SK-N-SH treated with all-trans-retinoic acid at 6 μM for 48 hours (cell line): Measurements from ENCODE around the gene P3H3.

Experiments
- ATAC-seq: fragments of 200-7000 bp; cut with Tn5 transposase; 3 replicates; pipeline ENCODE4 v1.9.1; 2020; ENCODE audit warnings: mild to moderate bottlenecking, moderate library complexity
- ARNTL ChIP-seq: fragments of 450-650 bp; formaldehyde crosslinking; IDR thresholded peaks from 2 replicates; pipeline ENCODE4 v1.5.0; 2020; ENCODE audit warnings: low read depth, mild to moderate bottlenecking, moderate library complexity, borderline replicate concordance
- BACH2 ChIP-seq: fragments of 250-450 bp; sonication (Bioruptor Pico); IDR thresholded peaks from 2 replicates; pipeline ENCODE4 v1.9.0; 2021; ENCODE audit warnings: mild to moderate bottlenecking, borderline replicate concordance
- CSRNP3 ChIP-seq: fragments of 250-450 bp; sonication (Bioruptor Pico); IDR thresholded peaks from 2 replicates; pipeline ENCODE4 v1.5.1; 2021; ENCODE audit warnings: mild to moderate bottlenecking, moderate library complexity
- ESRRG ChIP-seq: fragments of 250-450 bp; sonication (Bioruptor Pico); IDR thresholded peaks from 2 replicates; pipeline ENCODE4 v1.6.1; 2021; ENCODE audit warnings: mild to moderate bottlenecking
- ISL1 ChIP-seq: fragments of 250-450 bp; sonication (Bioruptor Pico); IDR thresholded peaks from 2 replicates; pipeline ENCODE4 v2.1.2; 2022; ENCODE audit warnings: mild to moderate bottlenecking, moderate library complexity
- PATZ1 ChIP-seq: fragments of 250-450 bp; sonication (Bioruptor Pico); IDR thresholded peaks from 2 replicates; pipeline ENCODE4 v1.8.0; 2020; ENCODE audit warnings: mild to moderate bottlenecking, moderate library complexity, borderline replicate concordance
- PPARA ChIP-seq: fragments of 250-450 bp; sonication (Bioruptor Pico); IDR thresholded peaks from 2 replicates; pipeline ENCODE4 v1.5.0; 2020; ENCODE audit warnings: mild to moderate bottlenecking, borderline replicate concordance
- RARB ChIP-seq: fragments of 250-450 bp; sonication (Bioruptor Pico); IDR thresholded peaks from 2 replicates; pipeline ENCODE4 v1.8.0; 2021; ENCODE audit warnings: mild to moderate bottlenecking, moderate library complexity
- SNAI2 ChIP-seq: fragments of 250-450 bp; sonication (Bioruptor Pico); IDR thresholded peaks from 2 replicates; pipeline ENCODE4 v1.5.0; 2020; ENCODE audit warnings: mild to moderate bottlenecking, moderate library complexity
- TCF4 ChIP-seq: fragments of 250-450 bp; sonication (Bioruptor Pico); IDR thresholded peaks from 2 replicates; pipeline ENCODE4 v1.8.0; 2021; ENCODE audit warnings: mild to moderate bottlenecking, moderate library complexity, borderline replicate concordance
- TOX ChIP-seq: fragments of 250-450 bp; sonication (Bioruptor Pico); IDR thresholded peaks from 2 replicates; pipeline ENCODE4 v1.8.0; 2021; ENCODE audit warnings: mild to moderate bottlenecking, moderate library complexity, borderline replicate concordance
- TSHZ2 ChIP-seq: fragments of 250-450 bp; sonication (Bioruptor Pico); IDR thresholded peaks from 2 replicates; pipeline ENCODE4 v1.5.0; 2020; ENCODE audit warnings: mild to moderate bottlenecking, moderate library complexity
- ZFP3 ChIP-seq: fragments of 250-450 bp; sonication (Bioruptor Pico); IDR thresholded peaks from 2 replicates; pipeline ENCODE4 v1.5.0; 2020; ENCODE audit warnings: mild to moderate bottlenecking, moderate library complexity
- ZNF70 ChIP-seq: fragments of 450-650 bp; formaldehyde crosslinking; IDR thresholded peaks from 2 replicates; pipeline ENCODE4 v1.5.0; 2020; ENCODE audit warnings: mild to moderate bottlenecking, moderate library complexity
- ZNF8 ChIP-seq: fragments of 450-650 bp; formaldehyde crosslinking; IDR thresholded peaks from 2 replicates; pipeline ENCODE4 v1.5.0; 2020; ENCODE audit warnings: mild to moderate bottlenecking, moderate library complexity
- TF ChIP-seq, protein P1 (sequence below): fragments of 250-450 bp; sonication (Bioruptor Pico); IDR thresholded peaks from 2 replicates; pipeline ENCODE4 v1.5.1; 2020; ENCODE audit warnings: low read depth, mild to moderate bottlenecking, moderate library complexity
- TF ChIP-seq, protein P2 (sequence below): fragments of 250-450 bp; sonication (Bioruptor Pico); IDR thresholded peaks from 2 replicates; pipeline ENCODE4 v1.8.0; 2021; ENCODE audit warnings: low read depth, mild to moderate bottlenecking, moderate library complexity, borderline replicate concordance

Gene P3H3

DNA sequence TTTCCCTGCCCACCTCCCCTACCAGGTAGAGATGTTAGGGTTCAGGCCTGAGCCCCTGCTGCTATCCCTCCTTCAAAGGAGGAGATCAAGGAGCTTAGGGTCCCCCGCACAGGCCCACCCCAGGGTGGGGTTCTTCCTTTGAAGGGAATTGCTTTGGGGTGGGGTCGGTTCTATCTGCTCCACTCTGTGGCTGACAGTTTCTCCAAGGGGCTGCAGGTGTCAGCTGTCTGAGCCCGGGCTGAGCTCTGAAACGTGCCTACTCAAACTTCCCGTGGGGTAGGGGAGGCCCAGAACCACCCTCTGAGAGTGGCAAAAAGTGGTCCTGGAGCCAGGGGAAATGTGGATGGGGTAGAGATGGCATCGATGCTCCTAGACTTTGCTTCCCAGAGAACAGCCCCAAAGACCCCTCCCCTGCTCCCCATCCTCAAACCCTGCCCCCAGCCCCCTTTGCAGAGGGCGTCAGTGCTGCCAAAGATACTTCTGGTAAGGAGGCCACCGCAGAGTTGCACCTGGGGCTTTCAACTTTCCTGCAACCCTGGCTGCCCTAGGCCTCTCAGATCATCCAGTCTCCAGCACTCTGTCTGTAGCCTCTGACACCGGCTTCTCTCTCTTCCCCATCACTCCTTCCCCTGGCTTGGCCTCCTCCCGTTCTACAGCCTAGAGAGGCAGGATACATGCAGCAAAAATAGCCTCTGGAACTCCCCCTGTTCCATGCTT is 45.2 kb upstream of the P3H3 start:
- no peak for TF ChIP-seq BACH2 (CRISPR knock-in tag)
- TF ChIP-seq ISL1 (CRISPR knock-in tag), result no peak
- no peak for TF ChIP-seq RARB (CRISPR knock-in tag)
- TF ChIP-seq SNAI2, result no peak
- TF ChIP-seq ZFP3, result no peak
- TF ChIP-seq ARNTL, result no peak
- TF ChIP-seq, protein P1, sequence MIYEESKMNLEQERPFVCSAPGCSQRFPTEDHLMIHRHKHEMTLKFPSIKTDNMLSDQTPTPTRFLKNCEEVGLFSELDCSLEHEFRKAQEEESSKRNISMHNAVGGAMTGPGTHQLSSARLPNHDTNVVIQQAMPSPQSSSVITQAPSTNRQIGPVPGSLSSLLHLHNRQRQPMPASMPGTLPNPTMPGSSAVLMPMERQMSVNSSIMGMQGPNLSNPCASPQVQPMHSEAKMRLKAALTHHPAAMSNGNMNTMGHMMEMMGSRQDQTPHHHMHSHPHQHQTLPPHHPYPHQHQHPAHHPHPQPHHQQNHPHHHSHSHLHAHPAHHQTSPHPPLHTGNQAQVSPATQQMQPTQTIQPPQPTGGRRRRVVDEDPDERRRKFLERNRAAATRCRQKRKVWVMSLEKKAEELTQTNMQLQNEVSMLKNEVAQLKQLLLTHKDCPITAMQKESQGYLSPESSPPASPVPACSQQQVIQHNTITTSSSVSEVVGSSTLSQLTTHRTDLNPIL (CRISPR knock-in tag), result no peak
- ATAC-seq, result no peak

DNA sequence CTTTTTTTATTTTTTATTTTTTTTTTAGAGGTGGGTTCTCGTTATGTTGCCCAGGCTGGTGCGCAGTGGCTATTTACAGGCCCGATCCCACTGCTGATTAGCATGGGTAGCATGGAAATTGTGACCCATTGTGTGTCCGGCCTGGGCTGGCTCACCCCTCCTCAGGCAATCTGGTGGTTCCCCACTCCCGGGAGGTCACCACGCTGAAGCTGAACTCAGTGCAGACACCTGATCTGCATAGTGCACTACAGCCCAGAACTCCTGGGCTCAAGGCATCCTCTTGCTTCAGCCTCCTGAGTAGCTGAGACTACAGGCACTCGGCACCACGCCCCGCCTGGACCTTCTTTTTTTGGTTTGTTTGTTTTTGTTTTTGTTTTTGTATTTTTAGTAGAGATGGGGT is 44.4 kb upstream of the P3H3 start:
- no peak for ATAC-seq
- TF ChIP-seq RARB (CRISPR knock-in tag) (no peak), ISL1 (CRISPR knock-in tag) (no peak), PATZ1 (no peak), TSHZ2 (CRISPR knock-in tag) (no peak)
- TF ChIP-seq, protein P2, sequence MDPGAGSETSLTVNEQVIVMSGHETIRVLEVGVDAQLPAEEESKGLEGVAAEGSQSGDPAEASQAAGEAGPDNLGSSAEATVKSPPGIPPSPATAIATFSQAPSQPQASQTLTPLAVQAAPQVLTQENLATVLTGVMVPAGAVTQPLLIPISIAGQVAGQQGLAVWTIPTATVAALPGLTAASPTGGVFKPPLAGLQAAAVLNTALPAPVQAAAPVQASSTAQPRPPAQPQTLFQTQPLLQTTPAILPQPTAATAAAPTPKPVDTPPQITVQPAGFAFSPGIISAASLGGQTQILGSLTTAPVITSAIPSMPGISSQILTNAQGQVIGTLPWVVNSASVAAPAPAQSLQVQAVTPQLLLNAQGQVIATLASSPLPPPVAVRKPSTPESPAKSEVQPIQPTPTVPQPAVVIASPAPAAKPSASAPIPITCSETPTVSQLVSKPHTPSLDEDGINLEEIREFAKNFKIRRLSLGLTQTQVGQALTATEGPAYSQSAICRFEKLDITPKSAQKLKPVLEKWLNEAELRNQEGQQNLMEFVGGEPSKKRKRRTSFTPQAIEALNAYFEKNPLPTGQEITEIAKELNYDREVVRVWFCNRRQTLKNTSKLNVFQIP (CRISPR knock-in tag), result no peak

DNA sequence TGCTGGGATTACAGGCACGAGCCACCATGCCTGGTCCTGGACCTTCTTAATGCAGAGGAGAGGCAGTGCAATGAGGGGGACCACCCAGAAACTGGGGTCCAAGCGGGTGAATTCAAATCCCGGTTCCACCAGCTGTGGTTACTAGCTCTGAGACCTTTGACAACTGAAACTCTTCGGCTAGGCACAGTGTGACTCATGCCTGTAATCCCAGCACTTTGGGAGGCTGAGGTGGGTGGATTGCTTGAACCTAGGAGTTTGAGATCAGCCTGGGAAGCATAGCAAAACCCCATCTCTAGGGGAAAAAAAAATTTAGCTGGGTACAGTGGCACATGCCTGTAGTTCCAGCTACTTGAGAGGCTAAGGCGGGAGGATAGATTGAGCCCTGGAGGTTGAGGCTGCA is 43.9 kb upstream of the P3H3 start:
- no peak for TF ChIP-seq ESRRG (CRISPR knock-in tag)
- no peak for TF ChIP-seq TOX
- TF ChIP-seq ZNF8 (CRISPR knock-in tag), result no peak
- no peak for TF ChIP-seq CSRNP3 (CRISPR knock-in tag)
- no peak for TF ChIP-seq PPARA
- TF ChIP-seq SNAI2, result no peak
- no peak for TF ChIP-seq ISL1 (CRISPR knock-in tag)
- TF ChIP-seq BACH2 (CRISPR knock-in tag), result no peak
- TF ChIP-seq TCF4, result no peak
- no peak for TF ChIP-seq RARB (CRISPR knock-in tag)
- TF ChIP-seq ZNF70 (CRISPR knock-in tag), result no peak
- no peak for TF ChIP-seq TSHZ2 (CRISPR knock-in tag)
- TF ChIP-seq, all 23 proteins: peak for 0
- ATAC-seq, result no peak
